ENCODE measurements around the gene CEACAM16. TPM values are rescaled to one million over a fixed set of nuclear protein-coding genes. Genes with fewer than 3 reads are reported as not detected.

Gene CEACAM16
- total RNA-seq, 1 donor = not detected

DNA sequence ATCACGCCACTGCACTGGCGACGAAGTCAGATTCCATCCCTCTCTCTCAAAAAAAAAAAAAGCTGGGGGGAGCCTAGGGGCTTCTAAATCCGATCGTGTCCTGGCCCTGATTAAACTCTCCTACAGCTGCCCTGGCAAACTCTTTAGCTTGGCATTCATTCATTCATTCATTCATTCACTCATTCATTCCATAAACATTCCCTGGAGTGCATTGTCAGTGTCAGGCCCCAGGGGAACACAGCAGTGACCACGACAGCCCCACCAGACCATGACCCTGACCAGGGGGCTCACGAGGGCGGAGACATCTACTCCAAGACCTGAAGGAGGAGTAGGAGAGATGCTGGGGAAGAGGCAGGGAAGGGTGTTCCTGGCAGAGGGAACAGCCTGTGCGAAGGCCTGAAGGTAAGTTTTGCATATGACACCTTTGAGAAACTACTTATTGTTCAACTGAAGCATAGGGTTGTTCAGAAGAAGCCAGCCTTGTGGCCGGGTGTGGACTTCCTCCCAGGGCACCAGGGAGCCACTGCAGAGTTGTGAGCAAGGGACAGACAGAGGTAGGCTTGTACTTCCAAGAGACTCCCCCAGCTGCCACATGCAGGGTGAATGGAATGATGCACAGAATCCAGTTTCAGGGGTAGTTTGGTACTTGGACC, 24.5 kb downstream of the CEACAM16 start:
- peak in 1 of 3 donors; percentile 22 for DNase-seq (ENCODE audit: low read depth in 2 of 3, low spot score in 2 of 3)

DNA sequence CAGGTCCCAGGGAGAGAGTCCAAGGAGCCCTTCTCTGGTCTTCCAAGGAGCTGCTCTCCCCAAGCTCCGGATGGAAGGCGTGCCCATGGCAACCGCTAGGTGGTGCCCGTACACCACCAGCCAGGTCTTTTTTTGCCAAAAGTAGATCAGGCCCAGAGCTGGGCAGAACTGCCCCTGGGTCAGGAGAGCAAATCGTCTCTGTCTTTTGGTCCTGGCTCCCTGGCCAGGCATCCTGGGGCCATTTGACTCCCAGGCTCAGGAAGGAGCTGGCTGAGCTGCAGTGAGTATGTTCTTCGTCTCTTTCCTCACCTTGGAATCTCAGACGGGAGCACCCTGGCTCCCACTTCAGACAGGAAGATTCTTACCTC, 25.0 kb downstream of the CEACAM16 start:
- peak; percentile 74 to 84 (median 80) for DNase-seq (ENCODE audit: low read depth in 2 of 3, low spot score in 2 of 3)

DNA sequence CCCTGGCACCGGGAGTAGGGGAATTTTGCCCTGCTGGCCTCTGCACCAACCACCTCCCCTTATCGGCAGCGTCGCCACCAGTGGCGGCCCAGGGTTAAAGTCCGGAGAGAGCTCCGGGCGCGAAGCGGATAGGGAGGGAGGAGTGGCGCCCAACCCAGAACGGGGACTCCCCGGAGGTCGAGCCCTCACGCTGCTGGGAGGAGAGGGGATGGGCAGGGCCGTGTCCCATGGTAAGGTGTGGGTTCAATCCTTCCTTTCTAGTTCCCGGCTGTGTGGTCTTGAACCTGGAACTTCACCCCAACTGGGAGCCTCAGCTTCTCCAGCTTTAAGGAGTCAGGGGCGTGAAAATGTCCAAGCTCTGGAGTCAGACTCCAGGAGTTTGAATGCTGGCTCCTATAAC, 26.3 kb downstream of the CEACAM16 start:
- no peak for DNase-seq (ENCODE audit: low read depth in 2 of 3, low spot score in 2 of 3)

DNA sequence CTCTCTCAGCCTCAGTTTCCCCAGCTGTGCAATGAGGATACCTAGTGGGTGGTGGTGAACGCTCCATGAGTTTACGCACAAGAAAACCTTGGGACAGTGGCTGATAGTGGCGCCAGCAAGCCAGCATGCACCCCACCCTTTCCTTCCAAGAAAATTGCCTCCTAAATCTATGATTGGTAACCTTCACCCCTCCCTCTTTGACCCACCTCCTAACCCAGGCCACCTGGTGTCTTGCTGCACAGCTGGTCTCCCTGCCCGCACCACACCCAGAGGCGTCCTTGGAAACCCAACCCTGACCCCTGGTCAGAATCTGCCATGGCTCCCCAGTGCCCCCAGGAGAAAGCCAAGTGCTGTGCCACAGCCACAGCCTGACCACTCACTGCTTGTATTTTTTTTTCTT, 26.7 kb downstream of the CEACAM16 start:
- no peak for DNase-seq (ENCODE audit: low read depth in 2 of 3, low spot score in 2 of 3)

DNA sequence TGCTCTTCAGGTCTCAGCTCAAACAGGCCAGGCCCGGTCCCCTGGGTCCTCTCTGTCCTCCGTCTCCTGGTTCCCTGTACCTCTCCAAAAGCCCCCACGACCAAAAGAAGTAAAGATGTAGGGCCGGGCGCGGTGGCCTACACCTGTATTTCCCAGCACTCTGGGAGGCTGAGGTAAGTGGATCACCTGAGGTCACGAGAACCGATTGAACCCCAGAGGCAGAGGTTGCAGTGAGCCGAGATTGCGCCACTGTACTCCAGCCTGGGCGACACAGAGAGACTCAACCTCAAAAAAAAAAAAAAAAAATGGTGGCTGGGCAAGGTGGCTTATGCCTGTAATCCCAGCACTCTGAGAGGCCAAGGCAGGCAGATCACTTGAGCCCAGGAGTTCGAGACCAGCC, 27.5 kb downstream of the CEACAM16 start:
- no peak for DNase-seq (ENCODE audit: low read depth in 2 of 3, low spot score in 2 of 3)

DNA sequence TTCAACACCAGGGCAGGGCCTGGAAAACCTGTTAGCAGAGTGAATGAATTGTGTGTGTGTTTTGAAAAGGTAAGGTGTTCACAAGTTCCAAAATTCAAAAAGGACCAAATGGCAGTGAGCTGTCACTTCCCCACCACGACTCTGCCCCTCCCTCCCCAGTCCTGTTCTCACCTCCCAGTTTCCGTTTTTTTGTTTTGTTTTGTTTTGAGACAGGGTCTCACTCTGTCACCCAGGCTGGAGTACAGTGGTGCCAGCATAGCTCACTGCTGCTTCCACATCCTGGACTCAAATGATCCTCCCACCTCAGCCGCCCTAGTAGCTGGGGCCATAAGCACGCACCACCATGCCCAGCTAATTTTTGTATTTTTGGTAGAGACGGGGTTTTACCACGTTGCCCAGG, 29.2 kb downstream of the CEACAM16 start:
- DNase-seq (ENCODE audit: low read depth in 2 of 3, low spot score in 2 of 3) = peak in 1 of 3 donors; percentile 29

DNA sequence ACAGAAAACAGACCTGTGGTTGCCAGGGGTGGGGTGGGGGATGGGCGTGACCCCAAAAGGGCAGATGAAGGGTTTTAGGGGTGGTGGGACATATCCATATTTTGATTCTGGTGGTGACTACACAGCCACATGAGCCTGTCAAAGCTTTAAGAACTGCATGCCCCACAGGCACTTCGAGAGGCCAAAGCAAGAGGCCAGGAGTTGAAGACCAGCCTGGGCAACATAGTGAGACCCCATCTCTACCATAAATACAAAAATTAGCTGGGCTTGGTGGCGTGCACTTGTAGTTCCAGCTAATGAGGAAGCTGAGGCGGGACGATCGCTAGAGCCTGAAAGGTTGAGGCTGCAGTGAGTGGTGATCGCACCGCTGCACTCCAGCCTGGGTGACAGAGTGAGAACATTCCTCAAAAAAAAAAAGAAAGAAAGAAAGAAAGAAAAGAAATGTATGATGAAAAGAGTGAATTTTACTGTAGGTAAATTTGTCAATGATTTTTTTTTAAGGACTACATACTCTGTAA, 30.6 kb downstream of the CEACAM16 start:
- no peak for DNase-seq (ENCODE audit: low read depth in 2 of 3, low spot score in 2 of 3)

DNA sequence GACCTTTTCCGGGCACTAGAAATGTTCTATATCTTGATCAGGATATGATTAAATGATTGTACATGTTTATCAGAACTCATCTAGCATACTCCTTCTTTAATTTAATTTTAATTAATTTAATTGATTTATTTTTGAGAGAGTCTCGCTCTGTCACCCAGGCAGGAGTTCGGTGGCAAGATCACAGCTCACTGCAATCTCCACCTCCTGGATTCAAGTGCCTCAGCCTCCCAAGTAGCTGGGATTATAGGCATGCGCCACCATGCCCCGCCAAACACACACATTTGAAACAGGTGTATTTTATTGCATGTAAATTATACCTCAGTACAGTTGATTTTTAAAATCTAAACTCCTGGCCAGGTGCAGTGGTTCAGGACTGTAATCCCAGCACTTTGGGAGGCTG, 32.1 kb downstream of the CEACAM16 start:
- DNase-seq (ENCODE audit: low read depth in 2 of 3, low spot score in 2 of 3) = no peak

DNA sequence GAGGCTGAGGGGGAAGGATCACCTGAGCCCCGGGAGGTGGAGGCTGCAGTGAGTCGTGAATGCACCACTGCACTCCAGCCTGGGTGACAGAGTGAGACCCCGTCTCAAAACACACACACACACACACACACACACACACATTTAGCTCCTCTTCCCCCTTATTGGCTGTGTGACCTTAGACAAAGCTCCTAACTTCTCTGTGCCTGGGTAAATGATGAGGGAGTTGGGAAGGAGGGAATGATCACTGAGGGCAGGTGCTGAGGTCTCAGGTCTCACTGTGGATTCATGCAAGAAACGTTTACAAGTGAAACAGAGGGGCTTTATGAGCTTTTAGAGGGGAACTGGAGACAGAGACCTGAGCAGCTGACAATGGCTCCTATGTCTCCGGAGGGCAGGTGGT, 32.7 kb downstream of the CEACAM16 start:
- no peak for DNase-seq (ENCODE audit: low read depth in 2 of 3, low spot score in 2 of 3)

DNA sequence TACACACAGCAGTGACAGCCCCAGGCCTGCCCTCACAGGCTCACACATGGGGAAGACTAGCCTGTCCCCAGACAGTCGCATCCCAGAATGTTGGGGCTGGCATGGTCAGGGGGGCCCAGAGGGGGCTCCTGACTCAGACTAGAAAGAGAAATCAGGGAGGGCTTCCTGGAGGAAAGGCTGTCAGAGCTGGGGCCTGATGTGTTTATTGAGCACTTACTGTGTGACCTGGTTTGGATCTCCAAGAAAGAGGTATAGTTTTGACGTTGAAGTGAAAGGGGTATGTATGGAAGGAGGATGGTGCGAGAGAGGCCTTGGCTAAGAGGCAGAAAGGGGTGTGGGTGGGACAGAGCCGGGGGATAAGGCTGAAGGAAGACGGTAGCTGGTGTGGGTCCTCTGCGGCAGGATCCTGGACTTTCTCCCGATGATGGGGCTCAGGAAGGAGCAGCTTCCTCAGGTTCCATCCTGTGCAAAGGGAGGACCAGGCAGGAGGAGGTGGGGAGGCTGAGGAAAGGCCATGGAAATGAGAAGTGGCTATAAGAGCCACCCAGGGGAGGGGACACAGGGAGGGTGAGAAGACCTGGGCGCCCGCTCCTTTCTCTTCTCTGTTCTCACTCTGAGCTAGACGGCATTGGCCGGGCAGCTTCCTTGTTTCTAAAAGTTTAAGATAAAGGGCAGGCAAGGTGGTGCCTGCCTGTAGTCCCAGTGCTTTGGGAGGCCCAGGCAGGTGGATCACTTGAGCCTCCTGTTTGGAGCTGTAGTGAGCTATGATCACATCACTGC, 33.5 kb downstream of the CEACAM16 start:
- no peak for DNase-seq (ENCODE audit: low read depth in 2 of 3, low spot score in 2 of 3)

DNA sequence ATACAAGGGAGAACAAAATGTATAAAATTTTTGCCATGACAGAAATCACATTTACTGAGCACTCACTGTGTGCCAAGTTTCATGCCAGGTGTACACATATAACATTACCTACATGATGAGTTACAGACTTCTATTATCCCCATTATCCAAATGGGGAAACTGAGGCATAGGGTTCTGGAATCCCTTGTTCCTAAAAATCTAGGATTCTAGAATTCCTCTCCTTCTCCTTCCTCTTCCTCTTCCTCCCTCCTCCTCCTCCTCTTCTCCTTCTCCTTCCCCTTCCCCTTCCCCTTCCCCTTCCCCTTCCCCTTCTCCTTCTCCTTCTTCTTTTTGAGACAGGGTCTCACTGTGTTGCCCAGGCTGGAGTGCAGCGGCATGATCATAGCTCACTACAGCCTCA, 35.4 kb downstream of the CEACAM16 start:
- DNase-seq (ENCODE audit: low read depth in 2 of 3, low spot score in 2 of 3) = no peak

DNA sequence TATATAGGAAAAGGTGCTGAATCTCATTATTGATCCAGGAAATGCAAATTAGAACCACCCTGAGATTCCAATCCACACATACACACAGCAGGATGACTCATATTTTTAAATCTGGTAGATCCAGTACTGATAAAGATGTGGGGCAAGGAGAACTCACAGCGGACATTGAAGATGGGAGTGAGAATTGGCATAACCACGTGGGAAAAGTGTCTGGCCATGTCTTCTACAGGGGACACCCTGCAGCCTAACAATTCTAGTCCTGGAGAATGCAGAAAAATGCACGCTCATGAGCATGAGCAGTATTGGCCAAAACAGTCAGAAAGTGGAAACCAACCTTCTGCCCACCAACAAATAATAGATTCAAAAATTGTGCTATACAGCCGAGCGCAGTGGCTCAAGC, 36.1 kb downstream of the CEACAM16 start:
- no peak for DNase-seq (ENCODE audit: low read depth in 2 of 3, low spot score in 2 of 3)

DNA sequence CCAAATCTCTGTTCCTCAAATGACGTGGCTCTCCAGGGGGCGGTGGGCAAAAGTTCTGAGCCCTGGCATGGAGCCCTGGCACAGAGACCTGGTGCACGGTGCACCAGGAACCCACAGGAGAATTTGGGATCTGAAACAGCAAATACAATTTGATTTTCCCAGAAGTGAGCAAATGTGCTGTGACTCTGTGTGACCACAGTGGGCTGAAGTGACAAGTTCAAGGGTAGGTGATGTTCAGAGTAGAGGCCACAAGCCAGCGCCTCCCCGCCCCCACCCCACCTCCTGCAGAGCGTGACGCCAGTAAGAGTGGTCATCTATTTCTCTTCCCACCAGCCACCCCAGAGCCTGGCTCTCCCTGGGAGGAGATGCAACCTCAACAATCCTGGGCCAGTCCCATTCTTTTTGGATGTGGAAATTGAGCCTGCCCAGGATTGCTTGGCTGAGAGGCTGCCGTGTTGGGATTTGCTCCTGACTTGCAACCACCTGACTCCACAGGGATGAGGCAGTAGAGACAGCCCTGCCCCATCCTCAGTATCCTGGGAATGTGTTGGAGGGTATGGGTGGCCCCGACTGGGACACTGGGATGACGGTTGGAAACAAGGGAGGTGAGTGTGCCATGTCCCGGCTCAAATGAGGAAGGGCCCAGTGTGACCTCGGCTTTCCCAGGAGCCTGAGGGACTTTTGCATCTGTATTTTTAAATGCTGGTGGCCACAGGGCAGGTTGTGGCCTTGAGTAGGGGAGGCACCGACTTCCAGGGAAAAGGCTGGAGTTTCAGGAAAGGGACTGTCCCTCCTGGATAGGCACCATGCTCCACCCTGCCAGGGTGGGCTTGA, 38.5 kb downstream of the CEACAM16 start:
- no peak for DNase-seq (ENCODE audit: low read depth in 2 of 3, low spot score in 2 of 3)

DNA sequence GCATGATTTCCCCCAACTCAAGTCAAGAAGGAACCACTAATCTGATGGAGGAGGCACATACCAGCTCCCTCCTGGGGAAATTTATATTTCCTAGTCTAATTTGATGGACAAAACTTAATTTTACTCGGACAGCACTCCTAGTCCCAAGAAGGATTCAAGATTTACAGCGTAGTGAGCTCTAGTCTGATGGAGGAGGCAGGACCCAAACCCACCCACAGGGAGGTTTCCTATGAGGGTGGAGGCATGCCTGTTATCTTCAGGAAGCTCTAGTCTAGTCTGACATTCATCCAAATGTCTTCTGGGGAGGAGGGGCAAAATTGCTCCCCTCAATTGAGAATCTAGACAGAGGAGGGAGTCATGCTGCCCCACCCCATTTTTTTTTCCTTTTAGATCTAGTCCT, 39.2 kb downstream of the CEACAM16 start:
- DNase-seq (ENCODE audit: low read depth in 2 of 3, low spot score in 2 of 3) = no peak

DNA sequence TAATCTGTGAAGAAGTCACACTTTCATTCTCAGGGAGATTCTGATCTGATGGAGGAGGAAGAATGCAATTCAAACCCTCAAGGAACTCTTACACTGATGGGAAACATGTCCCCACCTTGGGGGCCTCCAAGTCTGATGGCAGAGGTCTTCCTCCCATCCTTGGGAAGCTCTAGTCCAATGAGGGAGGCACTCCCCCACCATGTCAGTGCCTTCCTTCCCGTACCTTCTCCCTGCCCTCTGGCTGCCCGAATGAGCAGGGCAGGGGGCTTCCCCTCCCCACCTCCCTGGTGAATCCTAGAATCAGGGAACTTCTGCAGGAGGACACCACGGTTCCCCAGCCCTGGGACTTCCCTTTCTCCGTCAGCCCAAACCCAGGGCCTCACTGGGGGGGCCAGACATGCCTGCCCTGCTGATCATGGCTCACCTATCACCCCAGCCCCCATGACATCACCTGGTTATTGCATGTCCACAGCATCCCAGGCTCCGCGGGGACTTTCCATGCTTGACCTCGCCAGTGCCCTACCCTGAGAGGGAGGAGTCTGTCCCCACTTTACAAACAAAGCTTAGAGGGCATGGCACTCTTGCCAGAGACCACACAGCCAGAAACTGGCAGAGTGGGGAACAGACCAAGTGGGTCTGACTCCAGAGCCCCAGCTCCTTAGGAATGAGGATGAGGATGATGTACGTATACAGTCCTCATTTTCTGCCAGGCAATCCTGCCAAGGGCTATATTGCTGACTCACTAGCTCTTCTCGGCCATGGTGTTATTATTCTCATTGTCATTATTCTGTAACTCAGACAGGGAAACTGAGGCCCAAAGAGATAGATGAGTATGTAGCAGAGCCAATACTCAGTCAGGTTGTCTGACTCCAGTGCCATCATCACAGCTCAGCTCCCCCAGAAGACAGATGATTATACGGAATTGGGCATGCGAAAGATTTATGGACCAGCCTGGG, 39.9 kb downstream of the CEACAM16 start:
- DNase-seq (ENCODE audit: low read depth in 2 of 3, low spot score in 2 of 3) = no peak

DNA sequence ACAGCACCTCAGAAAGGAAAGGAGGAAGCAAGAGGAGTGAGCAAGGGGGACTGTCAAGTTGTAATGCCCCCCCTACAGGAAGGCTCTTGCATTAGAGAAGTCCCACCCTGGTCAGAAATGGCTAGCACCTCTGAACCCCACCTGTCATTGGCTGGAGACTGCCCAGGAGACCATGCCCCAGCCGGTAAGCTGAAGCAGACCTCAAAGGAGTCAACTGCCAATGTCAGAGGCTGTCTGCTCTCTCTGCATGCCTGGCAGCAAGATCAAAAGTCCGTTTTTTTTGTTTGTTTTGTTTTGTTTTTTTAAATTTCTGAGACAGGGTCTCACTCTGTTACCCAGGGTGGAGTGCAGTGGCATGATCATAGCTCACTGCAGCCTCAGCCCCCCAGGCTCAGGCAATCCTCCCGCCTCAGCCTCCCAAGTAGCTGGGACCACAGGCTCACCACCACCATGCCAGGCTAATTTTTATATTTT, 41.4 kb downstream of the CEACAM16 start:
- DNase-seq (ENCODE audit: low read depth in 2 of 3, low spot score in 2 of 3) = no peak

DNA sequence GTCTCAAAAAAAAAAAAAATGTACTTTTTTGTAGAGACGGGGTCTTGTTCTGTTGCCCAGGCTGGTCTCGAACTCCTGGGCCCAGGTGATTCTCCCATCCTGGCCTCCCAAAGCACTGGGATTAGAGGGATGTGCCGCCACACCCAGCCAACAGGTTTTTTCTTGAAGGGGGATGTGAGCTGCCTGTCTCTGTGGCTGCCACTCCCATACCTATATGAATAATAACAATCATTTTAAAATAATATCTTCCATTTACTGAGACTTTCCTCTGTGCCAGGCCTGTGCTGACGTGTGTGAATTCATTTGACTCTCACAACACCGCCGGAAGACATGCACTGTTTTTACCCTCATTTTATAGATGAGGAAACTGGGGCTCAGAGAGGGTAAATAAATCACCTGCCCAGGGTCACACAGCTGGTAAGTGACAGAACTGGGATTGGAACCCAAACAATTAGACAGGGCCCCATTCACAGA, 42.3 kb downstream of the CEACAM16 start:
- DNase-seq (ENCODE audit: low read depth in 2 of 3, low spot score in 2 of 3) = no peak

DNA sequence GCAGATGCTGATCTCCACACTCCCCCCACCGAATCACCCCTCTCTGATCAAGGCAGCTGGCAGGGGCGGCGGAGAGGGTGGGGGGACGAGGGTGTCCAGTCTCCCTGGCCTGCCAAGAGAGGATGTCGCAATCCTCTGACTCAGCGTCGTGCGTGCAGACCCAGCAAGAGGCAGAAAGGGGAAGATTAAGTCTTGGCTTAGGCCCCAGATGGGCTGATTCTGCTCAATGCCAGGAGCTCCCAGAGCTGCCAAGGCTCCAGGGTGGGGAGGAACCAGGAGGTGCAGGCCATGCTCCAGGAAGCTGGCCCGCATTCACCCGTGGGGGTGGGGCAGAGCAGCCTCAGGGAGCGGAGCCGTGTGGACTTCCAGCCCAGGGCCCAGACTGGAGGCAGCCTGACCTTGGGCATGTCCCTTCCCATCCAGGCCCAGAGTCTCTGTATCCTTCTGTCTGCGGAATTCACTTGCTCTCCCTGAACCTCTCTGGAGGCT, 42.9 kb downstream of the CEACAM16 start:
- peak in 2 of 3 donors; percentile 94 to 97 for DNase-seq (ENCODE audit: low read depth in 2 of 3, low spot score in 2 of 3)

DNA sequence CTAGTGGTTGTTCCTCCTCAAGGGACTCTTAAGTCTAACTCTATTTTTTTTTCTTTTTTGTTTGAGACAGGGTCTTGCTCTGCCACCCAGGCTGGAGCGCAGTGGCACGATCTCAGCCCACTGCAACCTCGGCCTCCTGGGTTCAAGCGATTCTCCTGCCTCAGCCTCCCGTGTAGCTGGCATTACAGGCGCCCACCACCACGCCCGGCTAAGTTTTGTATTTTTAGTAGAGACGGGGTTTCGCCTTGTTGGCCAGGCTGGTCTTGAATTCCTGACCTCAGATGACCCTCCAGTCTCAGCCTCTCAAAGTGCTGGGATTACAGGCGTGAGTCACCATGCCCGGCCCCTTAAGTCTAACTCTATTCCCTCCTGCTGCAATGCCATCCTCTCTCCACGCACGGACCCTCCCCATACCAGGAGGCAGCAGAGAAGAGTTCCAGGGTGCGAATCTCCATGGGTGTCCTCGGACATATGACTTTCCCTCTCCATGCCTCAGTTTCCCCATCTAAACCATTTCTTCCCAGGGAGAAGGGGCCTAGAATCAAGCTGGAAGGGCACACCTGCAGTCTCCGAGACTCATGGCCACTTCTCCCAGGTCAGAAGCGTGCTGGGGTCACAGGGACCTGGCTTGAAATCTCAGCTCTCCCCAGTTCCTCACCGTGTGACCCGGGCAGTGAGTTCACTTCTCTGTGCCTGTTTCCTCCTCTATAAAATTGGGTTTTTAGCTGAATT, 43.5 kb downstream of the CEACAM16 start:
- no peak for DNase-seq (ENCODE audit: low read depth in 2 of 3, low spot score in 2 of 3)
